Measurements from ENCODE around the gene KIF17.
A peak's percentile ranks its signal among the peaks of the same experiment; 100 is the strongest.

GRCh38 chr1:20633190-20634064 is 84.4 kb downstream of the KIF17 start, which contains the start of gene PINK1:
- TF ChIP-seq CTCF (IDR thresholded peaks at IDR 0.05) (peak; percentile 99 to 100 (median 100)), POLR2A (IDR thresholded peaks at IDR 0.05) (peak in 3 of 4 donors; percentile 69 to 95 (median 85)), POLR2AphosphoS5 (IDR thresholded peaks at IDR 0.05) (peak; percentile 45 to 86)

Measured in upper lobe of left lung (tissue), 4 donors.